Posterior cingulate gyrus (tissue), 11 donors: Measurements from ENCODE around the gene KRT28.

ENCODE experiments used
- DNase-seq, 10 donors: peaks; one replicate each; pipeline versions ENCODE4 v3.0.0 to v3.0.0-alpha.2; 2020 to 2021; ENCODE audit warnings: mixed read lengths in 3 of 10
- intact Hi-C: fragments of 100-400 bp; cut with DNase I; formaldehyde crosslinking; loops from one replicate; pipeline ENCODE4 v1.15.1; 2023

KRT28 gene, protein sequence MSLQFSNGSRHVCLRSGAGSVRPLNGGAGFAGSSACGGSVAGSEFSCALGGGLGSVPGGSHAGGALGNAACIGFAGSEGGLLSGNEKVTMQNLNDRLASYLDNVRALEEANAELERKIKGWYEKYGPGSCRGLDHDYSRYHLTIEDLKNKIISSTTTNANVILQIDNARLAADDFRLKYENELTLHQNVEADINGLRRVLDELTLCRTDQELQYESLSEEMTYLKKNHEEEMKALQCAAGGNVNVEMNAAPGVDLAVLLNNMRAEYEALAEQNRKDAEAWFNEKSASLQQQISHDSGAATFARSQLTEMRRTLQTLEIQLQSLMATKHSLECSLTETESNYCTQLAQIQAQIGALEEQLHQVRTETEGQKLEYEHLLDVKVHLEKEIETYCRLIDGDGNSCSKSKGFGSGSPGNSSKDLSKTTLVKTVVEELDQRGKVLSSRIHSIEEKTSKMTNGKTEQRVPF

DNA sequence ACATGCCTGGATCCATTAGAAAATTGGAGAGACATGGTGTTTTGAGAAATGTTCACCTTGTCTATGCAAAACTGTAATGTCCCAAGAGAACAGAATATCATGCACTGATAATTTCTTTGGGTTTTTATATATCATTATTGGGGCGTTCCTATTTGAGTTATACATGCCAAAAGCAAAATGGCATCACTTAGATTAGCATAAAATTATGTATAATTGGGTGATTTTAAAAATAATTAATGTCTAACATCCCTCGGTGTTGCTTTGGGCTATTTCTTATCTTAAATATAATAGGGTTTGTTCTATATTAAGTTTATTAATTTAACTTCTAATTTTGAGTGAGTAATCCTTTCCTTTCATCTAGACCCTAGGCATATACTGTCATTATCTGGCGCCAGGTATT is at the start of gene KRT28:
Gene KRT28, minus strand, starts transcription at position 101 of the 400 bp plus-strand sequence. Its CDS starts 66 bp downstream, at position 35.
- intact Hi-C loops = loop anchor here (5.0 kb wide), 1 partner anchor 867 kb away; no protein-coding TSS in a partner anchor
- DNase-seq = no peak

DNA sequence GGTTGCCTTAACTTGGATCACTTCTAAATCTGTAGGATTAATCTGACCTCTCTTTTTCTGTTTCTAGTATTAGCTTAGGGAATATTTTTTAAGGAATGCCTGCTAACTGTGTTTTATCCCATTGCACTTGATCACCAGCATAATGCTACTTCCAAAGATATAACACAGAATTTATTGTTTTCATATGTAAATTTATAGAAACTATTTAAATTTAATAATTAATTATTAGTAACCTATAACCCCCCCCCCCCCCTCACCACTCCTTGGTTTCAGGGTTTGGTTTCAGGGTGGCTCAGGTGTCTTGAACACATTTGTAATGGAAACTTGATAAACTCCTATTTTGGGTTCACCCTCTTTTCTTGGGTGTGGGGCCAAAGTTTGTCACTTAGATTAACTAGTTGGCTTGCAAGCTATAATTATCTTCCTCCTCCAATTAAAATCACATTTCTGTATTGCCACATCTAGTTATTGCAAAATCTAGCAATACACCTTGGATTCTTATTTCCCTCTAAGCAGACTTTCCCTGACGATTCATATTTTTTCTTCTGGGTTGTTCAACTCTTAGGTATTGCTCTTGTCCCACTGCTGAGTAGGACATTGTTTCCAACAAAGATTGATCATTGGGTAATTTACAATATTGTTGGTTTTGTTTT is 49.0 kb upstream of the KRT28 start:
- intact Hi-C loops = no loop called here
- DNase-seq = no peak

DNA sequence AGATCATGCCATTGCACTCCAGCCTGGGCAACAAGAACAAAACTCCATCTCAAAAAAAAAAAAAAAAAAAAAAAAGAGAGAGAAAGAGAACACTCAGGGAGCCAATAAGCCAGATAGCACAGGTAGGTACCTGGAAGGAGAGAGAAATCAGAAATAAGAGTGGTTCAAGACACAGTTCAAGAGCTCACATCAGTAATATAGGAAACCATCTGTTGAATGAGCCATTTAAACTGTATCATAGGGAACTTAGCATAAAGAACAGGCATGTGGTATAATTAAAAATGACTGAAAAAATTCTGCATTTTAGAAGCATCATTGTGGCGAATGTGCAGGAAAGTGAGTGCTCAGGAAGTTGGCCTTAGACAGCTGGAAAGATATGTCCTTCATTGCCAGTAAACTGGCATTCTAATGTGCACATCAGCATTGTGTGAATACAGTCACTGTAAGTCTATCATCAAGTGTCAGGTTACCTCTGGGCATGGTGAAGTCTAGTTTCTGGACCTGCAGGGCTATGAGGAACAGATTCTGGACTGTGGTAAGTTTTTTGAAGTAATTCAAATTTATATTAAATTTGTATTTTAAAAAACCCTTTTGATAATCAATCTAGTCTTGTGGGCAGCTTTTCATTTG is 46.9 kb upstream of the KRT28 start:
- DNase-seq = no peak
- intact Hi-C loops = no loop called here

DNA sequence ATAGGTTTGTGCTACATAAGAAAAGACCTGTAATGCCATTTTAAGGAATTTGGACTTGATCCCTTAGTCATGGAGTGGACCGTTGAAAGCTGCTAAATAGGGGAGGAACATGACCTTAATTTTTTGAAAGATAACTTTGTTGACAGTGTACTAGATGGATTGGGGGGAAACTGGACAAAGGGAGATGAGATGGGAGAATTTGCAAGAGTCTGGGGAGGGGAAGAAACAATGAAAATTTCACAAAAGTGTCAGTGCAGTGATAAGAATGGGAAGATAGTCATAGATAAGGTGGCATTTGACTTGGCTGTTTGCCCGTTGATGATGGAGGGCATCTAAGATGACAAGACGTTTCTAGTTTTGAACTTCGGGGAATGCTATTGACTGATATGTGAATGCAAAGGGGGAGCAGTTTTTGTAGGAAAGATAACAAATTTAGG is 44.9 kb upstream of the KRT28 start:
- DNase-seq = no peak
- intact Hi-C loops = no loop called here

DNA sequence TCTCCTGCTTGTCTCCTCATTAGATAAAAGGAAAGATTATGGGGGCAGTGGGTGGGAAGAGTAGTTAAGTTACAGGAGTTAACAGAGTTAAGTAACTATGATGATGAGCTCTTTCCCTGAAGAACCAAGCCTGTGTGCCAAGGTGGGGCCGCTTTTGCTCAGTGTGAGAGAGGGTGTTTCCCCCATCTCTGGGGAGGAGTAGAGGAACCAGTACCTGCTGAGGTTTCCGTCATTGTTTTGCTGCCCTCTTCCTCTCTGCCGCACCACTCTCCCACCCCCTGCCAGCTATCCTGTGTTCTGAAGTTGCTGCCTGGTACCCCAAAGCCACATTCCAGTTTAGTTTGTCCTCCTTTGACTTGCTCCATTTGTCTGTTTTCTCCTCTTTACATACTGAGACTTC is 43.5 kb upstream of the KRT28 start:
- intact Hi-C loops = no loop called here
- no peak for DNase-seq

DNA sequence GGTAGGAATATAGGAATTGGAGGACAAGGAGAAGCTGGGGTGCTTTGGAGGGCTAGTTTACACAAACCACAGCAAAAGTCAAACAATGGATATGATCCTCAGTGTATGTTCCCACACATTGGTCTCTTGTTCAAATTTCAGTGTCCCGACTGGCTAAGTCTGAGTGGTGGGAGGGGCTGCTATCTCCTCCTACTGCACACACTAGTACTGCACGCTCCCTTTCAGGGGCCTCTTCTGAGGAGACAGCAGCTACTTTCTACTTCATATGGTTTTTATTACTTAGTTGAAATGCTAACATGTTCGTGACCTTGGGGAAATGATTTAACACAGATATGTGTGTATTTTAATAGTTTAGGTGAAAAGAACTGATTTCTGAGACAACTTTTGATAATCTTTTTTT is 41.5 kb upstream of the KRT28 start:
- no peak for DNase-seq

DNA sequence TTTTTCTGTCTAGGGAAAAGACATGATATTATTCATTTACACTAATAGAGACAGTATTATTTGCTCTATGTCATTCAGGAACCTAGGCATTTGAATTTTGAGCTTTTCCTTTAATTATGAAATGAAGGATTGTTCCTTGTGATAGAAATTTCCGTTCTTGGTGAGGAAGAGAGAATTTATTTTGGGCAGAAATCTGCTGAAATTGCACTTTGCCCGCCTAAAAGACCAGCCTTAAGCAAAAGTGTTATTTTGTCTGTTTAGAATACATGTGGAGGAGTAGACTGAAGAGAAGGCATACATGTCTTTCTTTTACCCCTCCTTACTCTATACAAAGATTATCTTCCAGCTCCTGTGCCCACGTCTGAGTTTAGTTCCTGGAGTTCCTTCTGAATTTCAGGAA is 39.4 kb upstream of the KRT28 start:
- intact Hi-C loops = no loop called here
- DNase-seq = no peak

More for the DNA sequence above, 41.5 kb upstream of the KRT28 start:
- intact Hi-C loops = no loop called here

DNA sequence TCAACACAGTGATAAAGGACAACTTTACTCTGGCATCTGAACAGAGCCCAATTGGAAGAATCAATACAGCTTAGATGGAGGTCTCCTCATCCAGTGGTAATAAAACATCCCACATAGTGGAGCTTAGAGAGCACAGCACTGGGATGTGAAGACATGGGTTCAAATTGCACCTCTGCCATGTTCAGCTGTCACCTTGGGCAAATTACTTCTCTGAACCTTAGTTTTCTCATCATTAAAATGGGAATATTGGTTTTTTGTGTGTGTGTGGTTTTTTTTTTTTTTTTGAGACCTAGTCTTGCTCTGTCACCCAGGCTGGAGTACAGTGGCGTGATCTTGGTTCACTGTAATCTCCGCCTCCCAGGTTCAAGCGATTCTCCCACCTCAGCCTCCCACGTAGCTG is 36.3 kb upstream of the KRT28 start:
- DNase-seq = no peak
- intact Hi-C loops = no loop called here

DNA sequence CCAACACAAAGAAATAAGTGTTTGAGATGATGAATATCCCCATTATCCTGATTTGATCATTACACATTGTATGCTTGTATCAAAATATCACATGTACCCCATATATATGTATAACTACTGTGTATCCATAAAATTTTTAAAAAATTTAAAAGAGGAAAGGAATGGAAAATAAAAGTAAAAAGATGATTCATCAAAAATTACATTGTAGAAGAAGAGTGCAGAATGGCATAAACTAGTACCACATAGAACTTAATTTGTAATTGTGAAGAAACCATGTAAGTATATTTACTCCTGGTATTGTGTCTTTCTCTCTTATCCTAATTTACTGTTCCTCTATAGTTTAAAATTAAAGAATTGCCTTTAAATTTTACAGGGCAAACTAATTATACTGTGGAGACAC is 34.1 kb upstream of the KRT28 start:
- intact Hi-C loops = no loop called here
- no peak for DNase-seq

DNA sequence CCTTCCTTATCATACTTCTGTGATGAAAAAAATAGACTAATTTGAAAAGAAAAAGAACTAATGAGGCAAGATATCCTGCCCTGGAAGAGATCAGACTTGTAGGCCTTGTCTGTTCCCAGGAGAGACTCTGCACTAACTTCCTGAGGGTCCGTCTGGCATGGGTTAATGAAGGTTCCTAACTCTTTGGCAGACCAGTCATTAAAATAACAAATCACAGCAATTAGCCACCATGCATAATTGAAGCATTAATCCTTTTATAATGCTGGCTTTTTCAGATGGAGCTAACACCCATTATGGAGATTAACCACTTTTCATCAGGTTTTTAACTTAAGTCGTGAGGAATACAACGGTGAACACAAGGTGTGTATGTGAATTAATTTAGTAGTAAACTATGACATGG is 33.1 kb upstream of the KRT28 start:
- intact Hi-C loops = no loop called here
- no peak for DNase-seq

DNA sequence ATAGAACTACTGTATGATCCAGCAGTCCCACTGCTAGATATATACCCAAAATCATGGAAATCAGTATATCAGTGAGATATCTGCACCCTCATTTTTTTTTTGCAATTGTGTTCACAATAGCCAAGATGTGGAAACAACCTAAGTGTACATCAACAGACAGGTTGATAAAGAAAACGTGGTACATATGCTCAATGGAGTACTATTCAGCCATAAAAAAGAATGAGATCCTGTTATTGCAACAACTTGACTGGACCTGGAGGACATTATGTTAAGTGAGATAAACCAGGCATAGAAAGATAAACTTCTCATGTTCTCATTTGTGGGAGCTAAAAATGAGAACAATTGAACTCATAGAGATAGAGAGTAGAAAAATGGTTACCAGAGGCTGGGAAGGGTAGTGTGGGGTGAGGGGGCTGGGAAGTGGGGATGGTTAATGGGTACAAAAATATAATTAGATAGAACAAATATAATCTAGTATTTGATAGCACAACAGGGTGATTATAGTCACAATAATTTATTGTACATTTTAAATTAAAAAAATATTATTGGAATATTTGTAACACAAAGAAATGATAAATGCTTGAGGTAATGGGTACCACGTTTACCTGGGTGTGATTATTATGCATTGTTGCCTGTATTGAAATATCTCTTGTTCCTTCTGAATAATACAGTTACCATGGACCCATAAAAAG is 30.5 kb upstream of the KRT28 start:
- no peak for DNase-seq
- intact Hi-C loops = no loop called here

DNA sequence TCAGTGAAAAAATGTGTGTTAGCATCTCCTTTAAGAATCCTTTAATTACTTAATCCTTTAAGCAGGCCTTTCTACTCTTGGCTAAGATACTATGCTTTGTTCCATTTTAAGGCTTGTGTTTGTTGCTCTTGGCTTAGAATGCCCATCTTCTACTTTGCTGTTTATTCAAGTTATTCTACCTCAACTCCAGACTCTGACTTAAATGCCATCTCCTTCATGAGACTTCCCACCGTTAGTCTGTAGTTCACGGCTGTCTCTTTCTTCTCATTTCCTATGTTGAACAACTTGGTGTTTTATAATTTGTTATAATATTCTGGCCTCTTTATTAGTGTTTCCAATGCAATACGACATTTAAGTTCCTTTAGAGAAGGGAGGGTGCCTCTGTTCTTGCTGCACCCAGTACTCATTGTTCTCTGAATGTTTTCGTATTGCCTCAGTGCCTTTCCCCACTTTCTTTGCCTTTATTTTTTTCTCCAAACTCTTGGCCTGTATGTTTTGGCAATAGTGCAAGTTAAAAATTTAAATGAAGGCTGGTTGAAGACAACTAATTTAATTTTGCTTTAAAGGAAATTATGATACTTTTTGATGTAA is 28.8 kb upstream of the KRT28 start:
- intact Hi-C loops = no loop called here
- no peak for DNase-seq

DNA sequence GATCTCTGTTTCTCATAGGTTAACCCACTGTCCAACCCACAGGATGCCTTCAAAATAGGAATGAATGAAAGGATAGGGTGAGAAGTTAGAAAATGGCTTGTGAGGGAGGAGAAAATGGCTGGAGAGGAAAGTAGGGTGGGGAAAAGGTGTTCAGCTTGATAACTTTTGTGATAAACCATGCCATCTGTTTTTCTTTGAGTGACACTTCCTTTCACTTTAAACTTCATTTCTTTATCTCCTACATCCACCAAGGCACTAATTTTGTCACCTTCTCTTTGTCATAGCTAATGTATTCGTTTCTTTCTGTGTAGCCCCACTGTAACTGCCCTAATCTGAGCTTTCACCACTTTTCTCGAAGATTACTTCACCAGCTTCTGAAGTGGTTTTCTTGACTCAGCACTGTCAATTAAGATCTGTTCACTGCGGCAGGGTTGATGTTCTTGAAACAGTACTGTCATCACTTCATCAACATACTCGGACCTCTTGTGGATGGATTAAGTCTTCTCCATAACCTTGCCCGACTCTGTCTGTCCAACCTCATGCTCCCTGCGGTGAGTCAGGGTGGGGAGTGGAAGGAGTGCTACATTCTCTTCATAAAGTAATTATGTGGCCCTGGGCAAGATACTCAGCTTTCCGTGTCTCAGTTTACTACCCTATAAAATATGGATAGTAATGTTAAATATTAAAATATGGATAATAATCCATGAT is 28.1 kb upstream of the KRT28 start:
- no peak for DNase-seq
- intact Hi-C loops = no loop called here

DNA sequence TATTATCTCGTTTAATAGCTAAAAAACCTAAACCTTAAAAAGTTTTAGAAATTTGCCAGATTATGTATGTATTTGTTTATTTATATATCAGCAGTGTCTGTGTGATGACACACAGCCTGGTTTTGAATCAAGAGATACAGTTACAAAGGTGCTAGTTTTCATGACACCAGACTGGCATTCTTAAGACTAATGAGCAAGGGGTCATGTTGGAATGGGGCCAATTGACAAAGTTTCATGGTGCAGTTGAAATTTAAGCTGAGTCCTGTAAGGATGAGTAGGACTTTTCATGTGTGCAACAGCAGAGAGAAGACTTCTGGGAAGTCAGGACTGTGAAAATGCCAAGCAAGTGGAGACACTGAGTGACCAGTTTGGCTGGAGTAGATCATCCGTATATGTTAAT is 25.8 kb upstream of the KRT28 start:
- intact Hi-C loops = no loop called here
- DNase-seq = no peak

DNA sequence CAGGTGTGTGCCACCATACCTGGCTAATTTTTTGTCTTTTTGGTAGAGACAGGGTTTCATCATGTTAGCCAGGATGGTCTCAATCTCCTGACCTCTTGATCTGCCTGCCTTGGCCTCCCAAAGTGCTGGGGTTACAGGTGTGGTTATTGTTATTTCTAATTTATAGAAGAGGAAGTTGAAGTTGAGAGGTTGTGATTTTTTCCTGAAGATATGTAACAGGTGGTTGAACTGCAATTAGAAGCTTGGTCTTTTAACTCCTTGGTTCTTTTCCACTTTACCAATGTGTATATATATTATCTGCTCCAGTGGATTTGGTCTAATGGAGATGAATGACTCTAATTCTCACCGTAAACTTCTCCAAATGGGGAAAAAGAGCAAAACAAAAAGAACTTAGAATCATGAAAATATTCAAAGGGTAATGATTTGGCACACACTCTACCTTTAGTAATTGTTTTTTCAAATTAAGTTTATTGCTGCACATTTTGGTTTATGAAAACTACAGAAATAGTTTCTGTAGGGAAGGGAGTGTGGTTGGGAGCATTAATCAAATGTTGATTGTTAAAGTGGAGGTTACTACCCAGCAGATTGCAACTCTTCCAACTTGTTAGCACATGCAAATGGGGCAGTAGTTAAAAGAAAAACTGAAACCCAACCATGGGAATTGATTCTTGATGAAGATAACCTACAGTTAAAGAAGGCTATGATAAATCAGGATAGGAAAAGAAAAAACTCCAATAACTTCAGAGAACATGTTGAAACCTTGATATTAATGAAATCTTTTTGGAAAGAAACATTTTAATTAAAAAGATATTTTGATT is 24.5 kb upstream of the KRT28 start:
- intact Hi-C loops = no loop called here
- no peak for DNase-seq

DNA sequence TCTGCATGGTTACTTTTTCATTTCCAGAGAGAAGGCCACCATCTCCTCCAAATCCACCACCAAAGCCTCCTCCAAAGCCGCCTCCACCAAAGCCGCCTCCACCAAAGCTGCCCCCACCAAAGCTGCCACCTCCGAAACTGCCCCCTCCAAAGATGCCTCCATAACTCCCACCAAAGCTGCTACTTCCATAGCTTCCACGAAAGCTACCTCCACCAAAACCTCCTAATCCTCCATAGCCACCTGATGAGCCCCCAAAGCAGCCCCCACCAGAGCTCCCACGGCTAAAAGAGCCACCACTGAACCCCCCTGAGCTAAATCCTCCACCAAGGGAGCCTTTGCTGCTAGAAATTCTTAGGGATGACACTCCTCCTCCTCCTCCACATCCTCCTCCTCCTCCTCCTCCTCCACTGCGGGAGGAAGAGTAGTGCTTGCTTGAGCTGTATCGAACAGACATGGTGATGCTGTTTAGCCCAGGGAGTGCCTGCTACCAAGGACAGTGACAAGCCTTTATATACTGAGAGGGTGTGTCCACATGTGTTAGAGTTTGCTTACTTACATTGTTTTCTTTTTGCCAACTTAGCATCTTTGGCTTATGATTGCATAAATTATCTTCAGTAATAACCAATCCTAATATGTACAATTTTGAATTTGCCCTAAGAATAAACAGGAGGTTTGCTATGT is 22.5 kb upstream of the KRT28 start, which contains the start of gene KRT10:
Gene KRT10, minus strand, starts transcription at position 483 of the 681 bp plus-strand sequence. Its CDS starts 29 bp downstream, at position 454.
- DNase-seq = no peak
- intact Hi-C loops = no loop called here

DNA sequence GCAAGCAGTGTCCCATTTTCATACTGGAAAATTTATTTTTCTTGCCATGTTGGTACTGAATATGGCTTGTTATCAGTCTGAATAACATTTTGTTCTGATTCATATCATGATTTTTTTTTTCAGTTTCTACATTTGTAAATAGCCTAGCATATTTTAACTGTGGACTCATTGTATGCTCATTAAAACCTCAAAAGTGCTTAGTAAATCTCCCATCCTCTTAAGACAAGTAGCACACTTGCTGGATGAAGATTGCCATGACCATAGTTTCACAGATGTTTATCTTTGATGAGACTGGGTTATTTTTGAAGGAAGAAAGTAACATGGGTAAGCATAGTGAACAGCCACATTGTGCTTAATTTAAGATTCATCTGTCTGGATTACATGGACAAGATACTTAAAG is 21.8 kb upstream of the KRT28 start:
- intact Hi-C loops = no loop called here
- no peak for DNase-seq

DNA sequence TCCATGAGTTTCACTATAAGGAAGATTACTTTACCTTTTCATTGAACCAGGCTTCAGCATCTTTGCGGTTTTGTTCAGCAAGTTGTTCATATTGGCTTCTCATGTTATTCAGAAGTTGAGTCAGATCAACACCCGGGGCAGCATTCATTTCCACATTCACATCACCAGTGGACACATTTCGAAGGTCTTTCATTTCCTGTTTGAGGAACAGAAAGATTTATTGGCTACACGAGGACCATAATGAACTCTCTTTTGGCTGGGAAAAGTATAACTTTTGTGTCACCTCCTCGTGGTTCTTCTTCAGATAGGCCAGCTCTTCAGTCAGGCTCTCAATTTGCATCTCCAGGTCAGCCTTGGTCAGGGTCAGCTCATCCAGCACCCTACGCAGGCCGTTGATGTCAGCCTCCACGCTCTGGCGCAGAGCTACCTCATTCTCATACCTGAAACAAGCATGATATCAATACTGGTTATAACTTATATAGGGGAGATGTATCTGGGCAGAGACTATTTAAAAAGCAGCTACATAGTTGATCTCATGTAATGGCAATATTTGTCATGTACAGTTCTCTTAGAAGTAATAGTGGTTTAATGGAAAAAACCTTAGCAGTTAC is 20.6 kb upstream of the KRT28 start:
- DNase-seq = no peak
- intact Hi-C loops = no loop called here
